Activated CD4-positive, CD25-positive, alpha-beta regulatory T cell (primary cell): ENCODE results near the gene TAS1R3.

ENCODE experiments used
- DNase-seq, 4 experiments: peaks; one replicate each; lab custom pipeline; 2025; lab: John Stamatoyannopoulos, UW

The TAS1R3 gene

GRCh38 chr1:1371746-1372711 is 40.9 kb downstream of the TAS1R3 start:
- peak; percentile 59 to 75 (median 67) for DNase-seq

- DNase-seq = no peak
Observed at GRCh38 chr1:1373051-1373814, 42.2 kb downstream of the TAS1R3 start.

- no peak for DNase-seq
Observed at GRCh38 chr1:1373815-1374588, 42.9 kb downstream of the TAS1R3 start.

GRCh38 chr1:1374589-1374928 is 43.5 kb downstream of the TAS1R3 start:
- no peak for DNase-seq

- peak; percentile 88 to 93 (median 91) for DNase-seq
Observed at GRCh38 chr1:1374929-1375662, 44.0 kb downstream of the TAS1R3 start, which contains the start of gene AURKAIP1. AURKAIP1 (minus strand) TSS chr1:1375207; CDS start chr1:1374756, 451 bp downstream.

GRCh38 chr1:1376551-1377226 is 45.6 kb downstream of the TAS1R3 start:
- no peak for DNase-seq

- DNase-seq = no peak
Observed at GRCh38 chr1:1377540-1378205, 46.6 kb downstream of the TAS1R3 start.

- DNase-seq = no peak
Observed at GRCh38 chr1:1380860-1381259, 49.8 kb downstream of the TAS1R3 start.

GRCh38 chr1:1381294-1381693 is 50.2 kb downstream of the TAS1R3 start:
- no peak for DNase-seq
